ENCODE measurements around the gene MYO5B. TPM values are rescaled to one million over a fixed set of nuclear protein-coding genes. Genes with fewer than 3 reads are reported as not detected.

Gene MYO5B
- polyA plus RNA-seq, 1 donor from 2014 or later: 0.42 TPM

- no peaks in the 10 kb centered on the region for H3K9me3 ChIP-seq (ENCODE audit: low read length)
- no peak overlapping the region for H3K27ac ChIP-seq (ENCODE audit: low read length)
- H4K20me1 ChIP-seq (ENCODE audit: insufficient read depth): no peaks in the 10 kb centered on the region
- no peaks in the 10 kb centered on the region for H3K79me2 ChIP-seq (replicated peaks; ENCODE audit: insufficient read depth, low read length)
- H3K36me3 ChIP-seq (ENCODE audit: insufficient read depth, low read length): no peaks in the 10 kb centered on the region
- TF ChIP-seq RAD21 (conservative IDR thresholded peaks at IDR 0.05) (no peak), EZH2 (IDR thresholded peaks at IDR 0.05; ENCODE audit: borderline replicate concordance, insufficient read depth, low read length, poor library complexity, severe bottlenecking) (no peak), REST (IDR thresholded peaks at IDR 0.05; ENCODE audit: borderline replicate concordance) (no peak), EP300 (conservative IDR thresholded peaks at IDR 0.05; ENCODE audit: poor library complexity, severe bottlenecking) (no peak), TAF1 (IDR thresholded peaks at IDR 0.05; ENCODE audit: low read depth) (no peak), POLR2AphosphoS5 (IDR thresholded peaks at IDR 0.05) (no peak), SMC3 (conservative IDR thresholded peaks at IDR 0.05; ENCODE audit: poor library complexity) (no peak), CTCF (IDR thresholded peaks at IDR 0.05; ENCODE audit: poor library complexity, severe bottlenecking) (no peak), MXI1 (conservative IDR thresholded peaks at IDR 0.05; ENCODE audit: poor library complexity, severe bottlenecking) (no peak)
- H3K9ac ChIP-seq (ENCODE audit: low read length): no peak overlapping the region
- no peaks in the 10 kb centered on the region for H3F3A ChIP-seq (ENCODE audit: insufficient read depth, low read length, poor library complexity, severe bottlenecking)
- H3K4me3 ChIP-seq (ENCODE audit: low read length): no peak overlapping the region
- no peaks in the 10 kb centered on the region for H3K27me3 ChIP-seq (ENCODE audit: insufficient read depth, low read depth, low read length)
- no peaks in the 10 kb centered on the region for H3K9me2 ChIP-seq (ENCODE audit: insufficient read depth, low read length)
- H2AFZ ChIP-seq (ENCODE audit: low read depth, low read length): no peak overlapping the region
- no peak overlapping the region for H3K4me2 ChIP-seq (ENCODE audit: low read length)
Measured at GRCh38 chr18:49848115-49848514, 346.8 kb downstream of the MYO5B start.

GRCh38 chr18:49847524-49847923, 347.4 kb downstream of the MYO5B start:
- H3K4me2 ChIP-seq (ENCODE audit: low read length): no peak overlapping the region
- H3K9ac ChIP-seq (ENCODE audit: low read length): no peak overlapping the region
- H2AFZ ChIP-seq (ENCODE audit: low read depth, low read length): no peak overlapping the region
- TF ChIP-seq REST (IDR thresholded peaks at IDR 0.05; ENCODE audit: borderline replicate concordance) (no peak), TAF1 (IDR thresholded peaks at IDR 0.05; ENCODE audit: low read depth) (no peak), POLR2AphosphoS5 (IDR thresholded peaks at IDR 0.05) (no peak), RAD21 (conservative IDR thresholded peaks at IDR 0.05) (no peak), SMC3 (conservative IDR thresholded peaks at IDR 0.05; ENCODE audit: poor library complexity) (no peak), EP300 (conservative IDR thresholded peaks at IDR 0.05; ENCODE audit: poor library complexity, severe bottlenecking) (no peak), CTCF (IDR thresholded peaks at IDR 0.05; ENCODE audit: poor library complexity, severe bottlenecking) (no peak), MXI1 (conservative IDR thresholded peaks at IDR 0.05; ENCODE audit: poor library complexity, severe bottlenecking) (no peak), EZH2 (IDR thresholded peaks at IDR 0.05; ENCODE audit: borderline replicate concordance, insufficient read depth, low read length, poor library complexity, severe bottlenecking) (no peak)
- H3K36me3 ChIP-seq (ENCODE audit: insufficient read depth, low read length): no peaks in the 10 kb centered on the region
- no peaks in the 10 kb centered on the region for H3K79me2 ChIP-seq (replicated peaks; ENCODE audit: insufficient read depth, low read length)
- H3K9me2 ChIP-seq (ENCODE audit: insufficient read depth, low read length): no peaks in the 10 kb centered on the region
- no peaks in the 10 kb centered on the region for H3K9me3 ChIP-seq (ENCODE audit: low read length)
- no peak overlapping the region for H3K4me3 ChIP-seq (ENCODE audit: low read length)
- H4K20me1 ChIP-seq (ENCODE audit: insufficient read depth): no peaks in the 10 kb centered on the region
- H3K27ac ChIP-seq (ENCODE audit: low read length): no peak overlapping the region
- H3F3A ChIP-seq (ENCODE audit: insufficient read depth, low read length, poor library complexity, severe bottlenecking): no peaks in the 10 kb centered on the region
- no peaks in the 10 kb centered on the region for H3K27me3 ChIP-seq (ENCODE audit: insufficient read depth, low read depth, low read length)
